Colonic mucosa (tissue), 4 donors: ENCODE measurements around the gene SH3TC1. TPM values are rescaled to one million over a fixed set of nuclear protein-coding genes. Genes with fewer than 3 reads are reported as not detected.

Experiments used
- DNase-seq: peaks from one replicate; pipeline ENCODE4 v3.0.0-alpha.2; 2020
- H3K27ac ChIP-seq: fragments of 200-600 bp; one replicate; pipeline ENCODE4 v1.8.0; 2021
- H3K27me3 ChIP-seq: fragments of 200-600 bp; one replicate; pipeline ENCODE4 v1.8.0; 2021
- H3K36me3 ChIP-seq: fragments of 200-600 bp; one replicate; pipeline ENCODE4 v1.8.0; 2021
- H3K4me1 ChIP-seq: fragments of 200-600 bp; one replicate; pipeline ENCODE4 v1.8.0; 2021; ENCODE audit warnings: mild to moderate bottlenecking
- H3K4me3 ChIP-seq: fragments of 200-600 bp; one replicate; pipeline ENCODE4 v1.8.0; 2021
- H3K9ac ChIP-seq, 2 donors: one replicate each; pipeline ENCODE4 v1.7.0; 2013; ENCODE audit warnings: control low read depth in 2 of 2, low read depth in 2 of 2, low read length in 2 of 2
- H3K9me3 ChIP-seq: fragments of 200-600 bp; one replicate; pipeline ENCODE4 v1.8.0; 2021
- intact Hi-C: fragments of 100-400 bp; cut with DNase I; formaldehyde crosslinking; loops from one replicate; pipeline ENCODE4 v1.14.1; 2022
- total RNA-seq, 2 donors: library from RNA; stranded (reverse); fragmentation: NEBNext Ultra II Directional in 1 of 2; extraction: Animal tissue kit (Norgen Biotek cat#: 25700) in 1 of 2; gene quantifications; one replicate each; pipeline ENCODE4 v1.2.1, GENCODE V29; 2021
- TF ChIP-seq, protein P1 (sequence below): fragments of 200-600 bp; IDR thresholded peaks from one replicate; pipeline ENCODE4 v1.8.0; 2022; ENCODE audit warnings: antibody characterized with exemption, mild to moderate bottlenecking
- donor health status: healthy.
- donor health status: DM: no; HTN: no; CAD: no.
- donor health status: DM: no; HTN: no; CAD: no.

Gene SH3TC1
- total RNA-seq, 2 donors from 2014 or later, result 10.8 to 22.5 TPM

DNA sequence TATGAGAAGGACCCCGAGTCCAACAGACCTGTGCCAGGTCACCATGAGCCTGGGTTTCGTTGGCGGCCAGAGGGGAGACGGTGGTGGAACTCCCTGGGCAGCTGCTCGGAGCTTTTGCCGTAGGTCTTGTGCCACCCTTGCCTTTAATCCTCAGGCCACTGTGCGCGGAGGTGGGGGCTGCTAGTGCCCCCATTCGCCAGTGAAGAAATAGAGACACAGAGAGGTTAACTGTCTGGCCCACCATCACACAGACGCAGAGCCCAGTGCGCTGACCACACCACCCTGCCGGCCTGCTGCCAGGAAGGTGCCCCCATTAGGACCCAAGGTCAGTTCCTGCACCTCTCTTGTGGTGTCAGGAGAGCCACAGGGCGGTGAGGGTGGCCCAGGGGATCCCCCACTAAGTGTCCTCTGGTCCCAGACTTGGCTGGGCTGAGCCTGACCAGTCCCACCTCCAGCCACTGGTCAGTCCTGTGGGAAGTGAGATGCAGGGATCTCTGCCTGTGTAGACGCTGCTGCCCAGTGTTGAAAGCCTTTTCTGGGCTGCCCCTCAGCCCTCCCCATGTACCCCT, 42.2 kb downstream of the SH3TC1 start:
- no peak overlapping the region for H3K27ac ChIP-seq
- H3K4me3 ChIP-seq, result no peak overlapping the region
- intact Hi-C loops, result loop anchor here (5.0 kb wide), 1 partner anchor 161 kb away; no protein-coding TSS in a partner anchor
- no peak overlapping the region for H3K9ac ChIP-seq
- no peaks in the 10 kb centered on the region for H3K9me3 ChIP-seq
- TF ChIP-seq, protein P1, sequence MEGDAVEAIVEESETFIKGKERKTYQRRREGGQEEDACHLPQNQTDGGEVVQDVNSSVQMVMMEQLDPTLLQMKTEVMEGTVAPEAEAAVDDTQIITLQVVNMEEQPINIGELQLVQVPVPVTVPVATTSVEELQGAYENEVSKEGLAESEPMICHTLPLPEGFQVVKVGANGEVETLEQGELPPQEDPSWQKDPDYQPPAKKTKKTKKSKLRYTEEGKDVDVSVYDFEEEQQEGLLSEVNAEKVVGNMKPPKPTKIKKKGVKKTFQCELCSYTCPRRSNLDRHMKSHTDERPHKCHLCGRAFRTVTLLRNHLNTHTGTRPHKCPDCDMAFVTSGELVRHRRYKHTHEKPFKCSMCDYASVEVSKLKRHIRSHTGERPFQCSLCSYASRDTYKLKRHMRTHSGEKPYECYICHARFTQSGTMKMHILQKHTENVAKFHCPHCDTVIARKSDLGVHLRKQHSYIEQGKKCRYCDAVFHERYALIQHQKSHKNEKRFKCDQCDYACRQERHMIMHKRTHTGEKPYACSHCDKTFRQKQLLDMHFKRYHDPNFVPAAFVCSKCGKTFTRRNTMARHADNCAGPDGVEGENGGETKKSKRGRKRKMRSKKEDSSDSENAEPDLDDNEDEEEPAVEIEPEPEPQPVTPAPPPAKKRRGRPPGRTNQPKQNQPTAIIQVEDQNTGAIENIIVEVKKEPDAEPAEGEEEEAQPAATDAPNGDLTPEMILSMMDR, result no peak
- H3K27me3 ChIP-seq, result no peaks in the 10 kb centered on the region
- DNase-seq, result no peak
- H3K4me1 ChIP-seq, result no peaks in the 10 kb centered on the region
- no peaks in the 10 kb centered on the region for H3K36me3 ChIP-seq

DNA sequence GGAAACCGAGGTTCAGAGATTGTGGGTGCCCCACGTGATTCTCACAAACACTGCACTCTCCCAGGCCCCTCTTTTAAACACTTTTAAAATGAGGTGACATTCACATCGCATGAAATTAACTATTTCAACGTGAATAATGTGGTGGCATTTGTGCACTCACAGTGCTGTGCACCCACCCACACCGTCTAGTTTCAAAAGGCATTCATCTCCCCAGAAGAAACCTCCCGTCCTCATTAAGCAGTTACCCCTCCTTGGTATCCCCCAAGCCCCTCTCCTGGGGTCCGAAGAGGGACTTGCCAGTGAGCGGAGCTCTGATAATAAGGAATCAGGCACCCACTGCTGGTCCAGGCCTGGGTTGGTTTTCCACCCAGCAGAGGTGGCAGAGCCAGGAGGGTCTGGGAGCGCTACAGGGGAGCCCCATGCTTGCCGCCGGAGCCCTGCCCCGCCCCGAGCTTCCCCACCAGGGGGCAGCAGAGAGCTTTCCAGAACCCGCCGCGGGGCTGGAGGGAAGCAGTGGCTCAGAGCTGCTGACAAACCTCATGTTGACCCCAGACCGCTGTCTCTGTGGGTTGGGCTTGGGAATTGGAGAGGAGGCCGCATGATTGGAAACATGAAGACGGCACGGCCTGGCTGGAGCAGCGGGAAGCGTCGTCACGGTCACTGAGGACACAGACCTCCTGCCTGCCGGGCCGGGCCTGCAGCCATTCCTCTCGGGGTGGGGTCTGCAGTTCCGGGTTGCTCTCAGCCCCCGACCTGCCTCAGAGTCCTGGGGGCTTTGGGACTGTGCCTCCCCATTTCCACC, 43.0 kb downstream of the SH3TC1 start:
- H3K36me3 ChIP-seq, result no peaks in the 10 kb centered on the region
- DNase-seq, result peak; percentile 83
- no peak overlapping the region for H3K9ac ChIP-seq
- H3K4me1 ChIP-seq, result no peaks in the 10 kb centered on the region
- intact Hi-C loops, result loop anchor here (5.0 kb wide), 1 partner anchor 160 kb away; no protein-coding TSS in a partner anchor
- H3K27me3 ChIP-seq, result no peaks in the 10 kb centered on the region
- no peaks in the 10 kb centered on the region for H3K9me3 ChIP-seq
- no peak overlapping the region for H3K4me3 ChIP-seq
- TF ChIP-seq, protein P1, result peak; percentile 93
- H3K27ac ChIP-seq, result no peak overlapping the region

- Histone ChIP-seq H3K9ac (no peak overlapping the region), H3K27ac (no peak overlapping the region), H3K9me3 (no peaks in the 10 kb centered on the region), H3K4me1 (no peaks in the 10 kb centered on the region), H3K4me3 (no peak overlapping the region), H3K36me3 (no peaks in the 10 kb centered on the region), H3K27me3 (no peaks in the 10 kb centered on the region)
- intact Hi-C loops, result loop anchor here (5.0 kb wide), 1 partner anchor 159 kb away; no protein-coding TSS in a partner anchor
- no peak for DNase-seq
- TF ChIP-seq, protein P1, result no peak
Measured at GRCh38 chr4:8242782-8243560, 43.9 kb downstream of the SH3TC1 start.

- H3K36me3 ChIP-seq, result no peaks in the 10 kb centered on the region
- no peaks in the 10 kb centered on the region for H3K27me3 ChIP-seq
- H3K9ac ChIP-seq, result no peak overlapping the region
- TF ChIP-seq, protein P1, result no peak
- no peak for DNase-seq
- intact Hi-C loops, result loop anchor here (5.0 kb wide), 1 partner anchor 158 kb away; no protein-coding TSS in a partner anchor
- no peak overlapping the region for H3K27ac ChIP-seq
- no peaks in the 10 kb centered on the region for H3K4me1 ChIP-seq
- no peak overlapping the region for H3K4me3 ChIP-seq
- H3K9me3 ChIP-seq, result no peaks in the 10 kb centered on the region
Measured at GRCh38 chr4:8244001-8244757, 45.1 kb downstream of the SH3TC1 start.
